Measurements from ENCODE around the gene GPR37L1. TPM values are rescaled to one million over a fixed set of nuclear protein-coding genes. Genes with fewer than 3 reads are reported as not detected.
"Not testable (repeated sequence)": the region's sequence is repeated elsewhere in the genome, so short reads cannot be mapped to it uniquely, and the experiment has no call there.

The GPR37L1 gene
- total and polyA plus RNA-seq, 4 donors = under 0.01 to 0.04 (median 0.02) TPM; not detected in 1

- TF ChIP-seq, protein P1, sequence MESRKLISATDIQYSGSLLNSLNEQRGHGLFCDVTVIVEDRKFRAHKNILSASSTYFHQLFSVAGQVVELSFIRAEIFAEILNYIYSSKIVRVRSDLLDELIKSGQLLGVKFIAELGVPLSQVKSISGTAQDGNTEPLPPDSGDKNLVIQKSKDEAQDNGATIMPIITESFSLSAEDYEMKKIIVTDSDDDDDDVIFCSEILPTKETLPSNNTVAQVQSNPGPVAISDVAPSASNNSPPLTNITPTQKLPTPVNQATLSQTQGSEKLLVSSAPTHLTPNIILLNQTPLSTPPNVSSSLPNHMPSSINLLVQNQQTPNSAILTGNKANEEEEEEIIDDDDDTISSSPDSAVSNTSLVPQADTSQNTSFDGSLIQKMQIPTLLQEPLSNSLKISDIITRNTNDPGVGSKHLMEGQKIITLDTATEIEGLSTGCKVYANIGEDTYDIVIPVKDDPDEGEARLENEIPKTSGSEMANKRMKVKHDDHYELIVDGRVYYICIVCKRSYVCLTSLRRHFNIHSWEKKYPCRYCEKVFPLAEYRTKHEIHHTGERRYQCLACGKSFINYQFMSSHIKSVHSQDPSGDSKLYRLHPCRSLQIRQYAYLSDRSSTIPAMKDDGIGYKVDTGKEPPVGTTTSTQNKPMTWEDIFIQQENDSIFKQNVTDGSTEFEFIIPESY (IDR thresholded peaks at IDR 0.05) = peak; percentile 59
- peak; percentile 90 for TF ChIP-seq NR2F2 (IDR thresholded peaks at IDR 0.05)
Measured at GRCh38 chr1:202107801-202108731, 14.7 kb upstream of the GPR37L1 start (continued).

GRCh38 chr1:202110977-202111376 is 11.7 kb upstream of the GPR37L1 start:
- no peak for DNase-seq (ENCODE audit: low spot score)
- Histone ChIP-seq H3K27ac (ENCODE audit: low read depth in 1 of 2, low read length in 2 of 2) (no peak overlapping the region), H3K4me3 (ENCODE audit: low read depth in 1 of 3, low read length in 3 of 3) (no peak overlapping the region), H3K36me3 (ENCODE audit: control insufficient read depth in 4 of 4, insufficient read depth in 3 of 4, low read depth in 1 of 4, low read length in 3 of 4) (no peaks in the 10 kb centered on the region), H3K4me1 (ENCODE audit: control insufficient read depth in 4 of 4, insufficient read depth in 4 of 4, low read length in 3 of 4) (peaks cover 26 to 40% (median 34%) of the 10 kb centered on the region in 4 donors), H3K27me3 (ENCODE audit: control insufficient read depth in 4 of 4, insufficient read depth in 4 of 4, low read length in 3 of 4) (no peaks in the 10 kb centered on the region), H3K9me3 (ENCODE audit: control insufficient read depth in 4 of 4, low read length in 3 of 4) (no peaks in the 10 kb centered on the region), H3K9ac (ENCODE audit: low read depth in 1 of 2, low read length in 2 of 2) (no peak overlapping the region)
- TF ChIP-seq SP1 (IDR thresholded peaks at IDR 0.05) (no peak), TAF1 (conservative IDR thresholded peaks at IDR 0.05) (no peak), REST (IDR thresholded peaks at IDR 0.05) (no peak), FOXA2 (IDR thresholded peaks at IDR 0.05) (no peak), FOXA1 (IDR thresholded peaks at IDR 0.05) (no peak), RAD21 (IDR thresholded peaks at IDR 0.05) (no peak), GABPA (IDR thresholded peaks at IDR 0.05 in 1 of 2, conservative IDR thresholded peaks at IDR 0.05 in 1 of 2) (no peak), HNF4G (IDR thresholded peaks at IDR 0.05) (no peak)
- TF ChIP-seq, protein P2, sequence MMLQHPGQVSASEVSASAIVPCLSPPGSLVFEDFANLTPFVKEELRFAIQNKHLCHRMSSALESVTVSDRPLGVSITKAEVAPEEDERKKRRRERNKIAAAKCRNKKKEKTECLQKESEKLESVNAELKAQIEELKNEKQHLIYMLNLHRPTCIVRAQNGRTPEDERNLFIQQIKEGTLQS (IDR thresholded peaks at IDR 0.05) = no peak
- WGBS = 92% methylated on average over 3 of the region's 3 CpGs

- not testable (repeated sequence) for H3K4me3 ChIP-seq (ENCODE audit: low read depth in 1 of 3, low read length in 3 of 3); H3K9ac ChIP-seq (ENCODE audit: low read depth in 1 of 2, low read length in 2 of 2); H3K27ac ChIP-seq (ENCODE audit: low read depth in 1 of 2, low read length in 2 of 2); H3K36me3 ChIP-seq (ENCODE audit: control insufficient read depth in 4 of 4, insufficient read depth in 3 of 4, low read depth in 1 of 4, low read length in 3 of 4); H3K9me3 ChIP-seq (ENCODE audit: control insufficient read depth in 4 of 4, low read length in 3 of 4); DNase-seq (ENCODE audit: low spot score); H3K27me3 ChIP-seq (ENCODE audit: control insufficient read depth in 4 of 4, insufficient read depth in 4 of 4, low read length in 3 of 4)
- peaks cover 26 to 40% (median 33%) of the 10 kb centered on the region in 4 donors for H3K4me1 ChIP-seq (ENCODE audit: control insufficient read depth in 4 of 4, insufficient read depth in 4 of 4, low read length in 3 of 4)
- WGBS = 92% methylated on average over 7 of the region's 7 CpGs
Measured at GRCh38 chr1:202111589-202111988, 11.1 kb upstream of the GPR37L1 start.
